ENCODE results near the gene BICC1.

- TF ChIP-seq CTCF (conservative IDR thresholded peaks at IDR 0.05; ENCODE audit: low read length): no peak
- no peak for TF ChIP-seq EZH2phosphoT487 (IDR thresholded peaks at IDR 0.05; ENCODE audit: borderline replicate concordance)
Observed at GRCh38 chr10:58755677-58756076, 243.0 kb downstream of the BICC1 start.
